OCI-LY3 (cell line): ENCODE measurements around the gene AMOTL1.

Source experiments
- H2AFZ ChIP-seq: fragments of 200-600, 300-600 bp; shearing (Covaris generic); 2 replicates; pipeline ENCODE4 v1.6.0; 2014; ENCODE audit warnings: antibody characterized with exemption, low read depth, low read length
- H3K27ac ChIP-seq: fragments of 200-600, 300-600 bp; sonication (generic); 2 replicates; pipeline ENCODE4 v1.5.1; 2014; ENCODE audit warnings: mild to moderate bottlenecking, low read length, moderate library complexity, mixed read lengths
- H3K27me3 ChIP-seq: fragments of 200-600, 300-600 bp; sonication (generic); 2 replicates; pipeline ENCODE4 v1.6.1; 2014; ENCODE audit warnings: low read depth, low read length, mixed read lengths
- H3K36me3 ChIP-seq: fragments of 200-600, 300-600 bp; sonication (generic); replicated peaks from 2 replicates; pipeline ENCODE3; 2014; ENCODE audit warnings: low read depth, low read length, mixed read lengths
- H3K4me1 ChIP-seq: fragments of 300-600, 200-600 bp; sonication (generic); 2 replicates; pipeline ENCODE4 v1.6.1; 2014; ENCODE audit warnings: low read length, mixed read lengths
- H3K4me2 ChIP-seq: fragments of 200-600, 300-600 bp; sonication (generic); 2 replicates; pipeline ENCODE4 v1.6.1; 2014; ENCODE audit warnings: low read length, mixed read lengths
- H3K4me3 ChIP-seq: fragments of 300-600, 200-600 bp; sonication (generic); 2 replicates; pipeline ENCODE4 v1.5.1; 2014; ENCODE audit warnings: antibody characterized with exemption, mild to moderate bottlenecking, low read length, moderate library complexity
- H3K79me2 ChIP-seq: fragments of 300-600, 200-600 bp; shearing (Covaris generic); 2 replicates; pipeline ENCODE4 v1.6.1; 2014; ENCODE audit warnings: mild to moderate bottlenecking, low read length, mixed read lengths
- H3K9ac ChIP-seq: fragments of 300-600, 200-600 bp; shearing (Covaris generic); 2 replicates; pipeline ENCODE4 v1.6.0; 2014; ENCODE audit warnings: mild to moderate bottlenecking, low read length, moderate library complexity
- H3K9me3 ChIP-seq: fragments of 200-600, 300-600 bp; shearing (Covaris generic); 2 replicates; pipeline ENCODE4 v1.6.1; 2014; ENCODE audit warnings: low read length, mixed read lengths; ENCODE audit not compliant: insufficient read depth
- H4K20me1 ChIP-seq: fragments of 200-600, 300-600 bp; sonication (generic); 2 replicates; pipeline ENCODE4 v1.6.1; 2016; ENCODE audit warnings: low read length, mixed read lengths; ENCODE audit not compliant: insufficient read depth
- EZH2phosphoT487 ChIP-seq: fragments of 200-600 bp; shearing (Covaris generic); IDR thresholded peaks from 2 replicates; pipeline ENCODE4 v1.6.1; 2018; ENCODE audit warnings: antibody characterized with exemption, mixed run types, low read depth
- TF ChIP-seq, protein P1 (sequence below): fragments of 200-600, 300-600 bp; sonication (generic); IDR thresholded peaks from 2 replicates; pipeline ENCODE4 v1.5.1; 2014; ENCODE audit warnings: antibody characterized with exemption, low read length, low read depth

Gene AMOTL1

DNA sequence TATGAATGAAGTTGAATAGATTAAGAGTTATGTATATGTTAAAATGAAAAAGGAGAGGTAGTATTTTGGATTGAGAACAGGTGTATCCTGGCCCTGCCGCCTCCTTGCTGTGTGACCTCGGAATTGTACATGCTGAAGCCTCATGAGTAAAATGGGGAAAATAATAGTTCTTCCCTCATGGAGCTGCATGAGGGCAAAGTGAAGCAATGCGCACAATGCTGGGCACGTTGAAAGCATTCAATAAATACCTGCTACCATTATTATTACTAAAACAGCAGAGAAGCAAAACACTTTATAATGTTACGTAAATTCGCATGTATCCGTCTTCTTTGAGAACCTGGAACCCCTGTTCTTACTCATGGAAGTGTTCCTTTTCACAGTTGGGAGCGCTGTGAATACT is 5.7 kb downstream of the AMOTL1 start:
- Histone ChIP-seq H3K9ac (no peak overlapping the region), H3K4me3 (no peak overlapping the region), H3K9me3 (no peaks in the 10 kb centered on the region), H3K27ac (no peak overlapping the region), H3K36me3 (peaks cover 12% of the 10 kb centered on the region), H3K27me3 (no peaks in the 10 kb centered on the region), H2AFZ (no peak overlapping the region), H3K4me1 (peaks cover 11% of the 10 kb centered on the region), H4K20me1 (peaks cover 83% of the 10 kb centered on the region), H3K4me2 (no peak overlapping the region), H3K79me2 (peaks cover 99% of the 10 kb centered on the region)
- TF ChIP-seq, protein P1, sequence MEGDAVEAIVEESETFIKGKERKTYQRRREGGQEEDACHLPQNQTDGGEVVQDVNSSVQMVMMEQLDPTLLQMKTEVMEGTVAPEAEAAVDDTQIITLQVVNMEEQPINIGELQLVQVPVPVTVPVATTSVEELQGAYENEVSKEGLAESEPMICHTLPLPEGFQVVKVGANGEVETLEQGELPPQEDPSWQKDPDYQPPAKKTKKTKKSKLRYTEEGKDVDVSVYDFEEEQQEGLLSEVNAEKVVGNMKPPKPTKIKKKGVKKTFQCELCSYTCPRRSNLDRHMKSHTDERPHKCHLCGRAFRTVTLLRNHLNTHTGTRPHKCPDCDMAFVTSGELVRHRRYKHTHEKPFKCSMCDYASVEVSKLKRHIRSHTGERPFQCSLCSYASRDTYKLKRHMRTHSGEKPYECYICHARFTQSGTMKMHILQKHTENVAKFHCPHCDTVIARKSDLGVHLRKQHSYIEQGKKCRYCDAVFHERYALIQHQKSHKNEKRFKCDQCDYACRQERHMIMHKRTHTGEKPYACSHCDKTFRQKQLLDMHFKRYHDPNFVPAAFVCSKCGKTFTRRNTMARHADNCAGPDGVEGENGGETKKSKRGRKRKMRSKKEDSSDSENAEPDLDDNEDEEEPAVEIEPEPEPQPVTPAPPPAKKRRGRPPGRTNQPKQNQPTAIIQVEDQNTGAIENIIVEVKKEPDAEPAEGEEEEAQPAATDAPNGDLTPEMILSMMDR, result no peak
- TF ChIP-seq EZH2phosphoT487, result no peak

DNA sequence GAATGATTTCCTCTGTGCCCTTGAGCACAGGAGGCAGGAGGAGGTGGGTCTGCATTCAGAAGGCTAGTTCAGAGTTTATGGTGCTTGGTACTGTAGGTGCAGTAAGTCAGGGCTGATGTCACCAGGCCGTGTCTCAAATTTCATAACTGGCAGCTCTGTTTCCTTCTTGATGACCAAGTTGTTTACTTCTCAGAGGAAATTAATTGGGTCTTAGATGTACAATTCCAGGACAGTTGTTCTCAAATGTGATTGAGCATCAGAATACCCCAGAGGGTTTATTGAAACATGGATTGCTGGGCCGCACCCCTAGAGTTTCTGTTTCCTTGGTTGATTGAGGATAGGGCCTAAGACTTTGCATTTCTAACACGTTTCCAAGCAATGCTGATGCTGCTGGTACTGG is 6.2 kb downstream of the AMOTL1 start:
- Histone ChIP-seq H3K4me1 (peaks cover 11% of the 10 kb centered on the region), H3K27me3 (no peaks in the 10 kb centered on the region), H4K20me1 (peaks cover 86% of the 10 kb centered on the region), H3K79me2 (peaks cover 99% of the 10 kb centered on the region), H3K27ac (no peak overlapping the region), H2AFZ (no peak overlapping the region), H3K4me3 (no peak overlapping the region), H3K9me3 (no peaks in the 10 kb centered on the region), H3K9ac (no peak overlapping the region), H3K36me3 (peaks cover 12% of the 10 kb centered on the region), H3K4me2 (no peak overlapping the region)
- TF ChIP-seq, protein P1, result no peak
- no peak for TF ChIP-seq EZH2phosphoT487

DNA sequence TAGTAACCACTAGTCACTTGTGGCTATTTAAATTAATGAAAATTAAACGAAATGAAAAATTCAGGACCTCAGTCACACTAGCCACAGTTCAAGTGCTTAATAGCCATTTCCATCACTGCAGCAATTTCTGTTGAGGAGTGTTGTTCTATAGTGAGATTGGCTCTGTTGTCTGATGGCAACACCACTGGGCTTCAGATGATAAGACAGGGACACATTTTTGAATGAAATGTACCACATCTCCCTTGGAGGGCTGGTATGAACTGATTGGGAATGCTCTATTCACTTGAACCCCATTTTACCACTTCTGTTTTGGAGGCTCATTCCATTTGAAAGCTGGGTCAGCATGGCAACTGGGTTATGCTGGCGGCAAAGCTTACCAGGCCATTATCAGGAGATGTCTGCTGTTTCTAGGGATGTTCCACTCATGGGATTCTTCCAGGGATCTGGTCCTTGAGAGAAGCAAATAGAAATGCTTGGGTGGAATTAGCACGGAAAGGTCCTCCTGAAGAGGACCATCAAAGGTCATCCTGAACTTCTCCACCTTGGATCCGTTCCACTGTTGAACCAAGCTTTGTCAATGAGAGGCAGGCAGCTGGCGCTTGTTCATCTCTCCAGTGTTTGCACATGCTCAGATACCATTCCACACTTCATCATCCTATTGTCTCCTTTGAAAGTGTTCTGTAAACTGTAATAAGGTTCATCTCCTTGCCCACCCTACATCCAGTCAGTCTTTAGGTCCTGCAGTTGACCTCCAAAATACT is 7.6 kb downstream of the AMOTL1 start:
- Histone ChIP-seq H3K36me3 (peaks cover 12% of the 10 kb centered on the region), H3K27ac (no peak overlapping the region), H3K4me1 (no peaks in the 10 kb centered on the region), H3K79me2 (peaks cover 99% of the 10 kb centered on the region), H3K27me3 (no peaks in the 10 kb centered on the region), H3K4me3 (no peak overlapping the region), H4K20me1 (peaks cover 86% of the 10 kb centered on the region), H3K9ac (no peak overlapping the region), H3K9me3 (no peaks in the 10 kb centered on the region), H3K4me2 (no peak overlapping the region), H2AFZ (no peak overlapping the region)
- TF ChIP-seq, protein P1, result no peak
- no peak for TF ChIP-seq EZH2phosphoT487

DNA sequence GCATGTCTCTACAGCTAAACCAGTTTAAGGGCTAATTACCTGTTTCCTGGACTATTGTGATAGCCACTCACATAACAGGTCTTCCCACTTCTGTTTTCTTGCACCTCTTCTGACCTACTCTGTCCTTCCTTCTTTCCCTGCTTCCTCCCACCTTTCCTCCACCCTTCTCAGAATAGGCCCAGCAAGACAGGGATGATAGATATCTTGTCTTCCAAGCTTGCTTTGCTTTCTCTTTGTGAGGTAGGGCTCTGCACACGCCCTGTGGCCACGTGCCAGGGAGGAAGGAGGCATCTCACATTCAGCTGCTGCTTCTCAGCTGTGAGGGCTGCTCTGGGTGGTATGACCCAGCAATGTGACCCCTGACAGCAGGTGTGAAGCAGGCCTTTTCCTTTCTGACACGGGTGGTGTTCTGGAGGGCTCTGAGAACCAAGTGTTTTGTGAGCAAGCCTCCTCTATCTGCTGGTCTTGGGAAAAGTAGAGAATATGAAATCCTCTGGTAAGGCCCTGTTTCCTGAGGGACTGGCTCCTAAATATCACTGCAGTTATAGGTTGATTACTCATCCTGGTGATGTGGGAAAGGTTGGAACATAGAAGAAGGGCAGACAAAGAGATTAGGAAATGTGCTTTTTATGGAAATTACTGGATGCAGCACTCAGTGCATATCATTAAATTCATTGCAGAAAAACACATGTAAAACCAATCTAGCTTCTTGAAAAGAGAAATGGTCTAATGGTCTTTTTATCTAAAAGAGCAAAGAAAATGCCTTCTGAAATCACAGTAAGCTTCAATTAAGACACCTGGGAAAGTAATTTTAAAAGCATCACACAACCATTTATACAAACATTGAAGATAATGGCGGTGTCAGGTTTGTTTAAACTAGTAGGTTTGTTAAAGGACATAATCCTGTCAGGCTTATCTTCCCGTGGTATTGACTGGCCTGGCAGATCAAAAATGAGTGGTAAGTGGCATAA is 8.5 kb downstream of the AMOTL1 start:
- Histone ChIP-seq H4K20me1 (peaks cover 86% of the 10 kb centered on the region), H2AFZ (no peak overlapping the region), H3K9ac (no peak overlapping the region), H3K4me3 (no peak overlapping the region), H3K9me3 (no peaks in the 10 kb centered on the region), H3K4me1 (no peaks in the 10 kb centered on the region), H3K79me2 (peaks cover 97% of the 10 kb centered on the region), H3K36me3 (peaks cover 8% of the 10 kb centered on the region), H3K4me2 (no peak overlapping the region), H3K27ac (no peak overlapping the region), H3K27me3 (no peaks in the 10 kb centered on the region)
- TF ChIP-seq, protein P1, result no peak
- no peak for TF ChIP-seq EZH2phosphoT487
